ENCODE data around the gene CCSER1.

GRCh38 chr4:91285487-91285886, 1158.3 kb downstream of the CCSER1 start:
- no peak for TF ChIP-seq CTCF (conservative IDR thresholded peaks at IDR 0.05 in 1 of 2, IDR thresholded peaks at IDR 0.05 in 1 of 2; ENCODE audit: extremely low read depth in 1 of 2, insufficient read depth in 1 of 2, low read depth in 1 of 2, low read length in 2 of 2)
- TF ChIP-seq EZH2 (IDR thresholded peaks at IDR 0.05; ENCODE audit: borderline replicate concordance, low read length), result no peak

Measured in mammary epithelial cell (primary cell).